HepG2 (cell line): ENCODE measurements around the gene COL8A2. TPM values are rescaled to one million over a fixed set of nuclear protein-coding genes. Genes with fewer than 3 reads are reported as not detected.

Experiments
- ARHGAP35 ChIP-seq: sonication (generic); formaldehyde crosslinking; IDR thresholded peaks from 2 replicates; pipeline ENCODE4 v1.9.0; 2022; ENCODE audit warnings: mild to moderate bottlenecking, inconsistent platforms, moderate library complexity, missing genetic modification reagents, borderline replicate concordance
- DMAP1 ChIP-seq: IDR thresholded peaks from 2 replicates; pipeline ENCODE4 v1.6.1; 2016
- GATA4 ChIP-seq: sonication (generic); IDR thresholded peaks from 2 replicates; pipeline ENCODE4 v1.6.1; 2016; ENCODE audit warnings: antibody characterized with exemption, low read depth, borderline replicate concordance
- GLI4 ChIP-seq: sonication (generic); formaldehyde crosslinking; IDR thresholded peaks from 2 replicates; pipeline ENCODE4 v1.5.1; 2020; ENCODE audit warnings: missing genetic modification reagents, mild to moderate bottlenecking, moderate library complexity, borderline replicate concordance
- MAX ChIP-seq: IDR thresholded peaks from 2 replicates; pipeline ENCODE4 v1.6.1; 2012; ENCODE audit warnings: inconsistent platforms
- MLLT10 ChIP-seq: sonication (generic); formaldehyde crosslinking; IDR thresholded peaks from 2 replicates; pipeline ENCODE4 v1.4.0; 2020; ENCODE audit warnings: missing genetic modification reagents
- MXD1 ChIP-seq: sonication (generic); formaldehyde crosslinking; IDR thresholded peaks from 2 replicates; pipeline ENCODE4 v1.4.0; 2020; ENCODE audit warnings: mild to moderate bottlenecking, missing genetic modification reagents
- NCOA1 ChIP-seq: sonication (generic); formaldehyde crosslinking; IDR thresholded peaks from 2 replicates; pipeline ENCODE4 v1.9.0; 2021; ENCODE audit warnings: missing genetic modification reagents
- PPARG ChIP-seq: conservative IDR thresholded peaks from 2 replicates; pipeline ENCODE4 v1.6.1; 2016; ENCODE audit warnings: missing biosample characterization, missing genetic modification reagents
- STAG1 ChIP-seq: sonication (generic); formaldehyde crosslinking; IDR thresholded peaks from 2 replicates; pipeline ENCODE4 v1.4.0; 2020; ENCODE audit warnings: missing genetic modification reagents
- TBX3 ChIP-seq: fragments of 450-650 bp; IDR thresholded peaks from 2 replicates; pipeline ENCODE4 v1.6.1; 2017; ENCODE audit warnings: antibody characterized with exemption, mild to moderate bottlenecking, inconsistent platforms, borderline replicate concordance
- TRAFD1 ChIP-seq: sonication (generic); formaldehyde crosslinking; IDR thresholded peaks from 2 replicates; pipeline ENCODE4 v1.5.1; 2020; ENCODE audit warnings: missing genetic modification reagents, mild to moderate bottlenecking, borderline replicate concordance
- TRIM22 ChIP-seq: fragments of 450-650 bp; IDR thresholded peaks from 2 replicates; pipeline ENCODE4 v1.6.1; 2017
- XRCC5 ChIP-seq: fragments of 200-400 bp; formaldehyde crosslinking; optimal IDR thresholded peaks from 2 replicates; pipeline ENCODE3; 2017; ENCODE audit warnings: mild to moderate bottlenecking, low read length
- ZBTB10 ChIP-seq: sonication (generic); formaldehyde crosslinking; IDR thresholded peaks from 2 replicates; pipeline ENCODE4 v1.4.0; 2020; ENCODE audit warnings: missing genetic modification reagents, borderline replicate concordance
- ZFX ChIP-seq: sonication (generic); formaldehyde crosslinking; IDR thresholded peaks from 2 replicates; pipeline ENCODE4 v1.4.0; 2020; ENCODE audit warnings: mild to moderate bottlenecking, low read depth, missing genetic modification reagents, moderate library complexity
- ZNF143 ChIP-seq: sonication (generic); formaldehyde crosslinking; IDR thresholded peaks from 2 replicates; pipeline ENCODE4 v1.4.0; 2020; ENCODE audit warnings: missing genetic modification reagents
- ZNF205 ChIP-seq: IDR thresholded peaks from 2 replicates; pipeline ENCODE4 v1.6.1; 2018; ENCODE audit warnings: missing biosample characterization, missing genetic modification reagents
- ZNF207 ChIP-seq: fragments of 450-650 bp; IDR thresholded peaks from 2 replicates; pipeline ENCODE4 v1.6.1; 2016; ENCODE audit warnings: antibody characterized with exemption, borderline replicate concordance
- ZNF367 ChIP-seq: sonication (generic); formaldehyde crosslinking; IDR thresholded peaks from 2 replicates; pipeline ENCODE4 v1.4.0; 2020; ENCODE audit warnings: missing genetic modification reagents, borderline replicate concordance
- ZNF614 ChIP-seq: IDR thresholded peaks from 2 replicates; pipeline ENCODE4 v1.6.1; 2018; ENCODE audit warnings: missing biosample characterization, missing genetic modification reagents, inconsistent platforms, borderline replicate concordance
- ZNF713 ChIP-seq: sonication (generic); formaldehyde crosslinking; IDR thresholded peaks from 2 replicates; pipeline ENCODE4 v1.4.0; 2020; ENCODE audit warnings: mild to moderate bottlenecking, missing genetic modification reagents
- ZNF724P ChIP-seq: sonication (generic); formaldehyde crosslinking; IDR thresholded peaks from 2 replicates; pipeline ENCODE4 v1.8.0; 2022; ENCODE audit warnings: missing genetic modification reagents, borderline replicate concordance
- ZSCAN12 ChIP-seq: sonication (generic); formaldehyde crosslinking; IDR thresholded peaks from 2 replicates; pipeline ENCODE4 v1.9.0; 2021; ENCODE audit warnings: mild to moderate bottlenecking, missing genetic modification reagents
- polyA plus RNA-seq, 8 experiments: library from polyadenylated mRNA; depleted of rRNA in 3 of 8; stranded (reverse) in 7 of 8; unstranded in 1 of 8; fragments of >200 nt; fragmentation: Illumina TruSeq in 4 of 8; extraction: Trizol in 4 of 8; gene quantifications; 2 replicates each; pipeline versions ENCODE4 v1.2.1 to v1.2.3, GENCODE V29; 2011 to 2016; ENCODE audit warnings: low read depth in 4 of 8, missing spikeins in 1 of 8, mixed read lengths in 1 of 8; ENCODE audit not compliant: insufficient read depth in 1 of 8
- total RNA-seq, 5 experiments: library from RNA; depleted of rRNA; stranded (reverse); fragments of >200 nt; fragmentation: Illumina TruSeq; extraction: Trizol; gene quantifications; 2 replicates each; pipeline ENCODE4 v1.2.3, GENCODE V29; 2016; ENCODE audit warnings: low read depth in 1 of 5

Gene COL8A2
- total and polyA plus RNA-seq, 2 of the 13 experiments (the other 11 are each of a cell fraction or from before 2014, with no cell fraction given), result 0.13 to 0.24 TPM

GRCh38 chr1:36088577-36089392 is 36.2 kb downstream of the COL8A2 start, which contains the start of gene ADPRS (continued):
- no peak for TF ChIP-seq TBX3
- TF ChIP-seq MAX, result peak; percentile 91
- peak; percentile 83 for TF ChIP-seq ZNF143 (CRISPR knock-in tag)
- TF ChIP-seq XRCC5, result peak; percentile 98
- TF ChIP-seq ZNF367, result no peak
- TF ChIP-seq STAG1 (CRISPR knock-in tag), result peak; percentile 36
- no peak for TF ChIP-seq TRIM22
- TF ChIP-seq ZBTB10 (CRISPR knock-in tag), result peak; percentile 38; the same call in 1 of the 2 replicates
- peak; percentile 76; the same call in 1 of the 2 replicates for TF ChIP-seq ZSCAN12
- peak; percentile 69 for TF ChIP-seq GATA4
- no peak for TF ChIP-seq MXD1 (CRISPR knock-in tag)
- peak; percentile 95 for TF ChIP-seq ZFX
- peak; percentile 90 for TF ChIP-seq NCOA1
- TF ChIP-seq ZNF614 (CRISPR knock-in tag), result peak; percentile 93; the same call in 1 of the 2 replicates
- TF ChIP-seq ZNF724P (CRISPR knock-in tag), result peak; percentile 65; the same call in 1 of the 2 replicates
- TF ChIP-seq TRAFD1 (CRISPR knock-in tag), result no peak
- peak; percentile 89 for TF ChIP-seq DMAP1 (CRISPR knock-in tag)
- TF ChIP-seq ZNF207, result no peak
- TF ChIP-seq ZNF205 (CRISPR knock-in tag), result peak; percentile 97
- TF ChIP-seq PPARG (CRISPR knock-in tag), result peak; percentile 58; the same call in 1 of the 2 replicates
- no peak for TF ChIP-seq GLI4 (CRISPR knock-in tag)
- peak; percentile 36; the same call in 1 of the 2 replicates for TF ChIP-seq ARHGAP35 (CRISPR knock-in tag)
- TF ChIP-seq ZNF713 (CRISPR knock-in tag), result peak; percentile 99
- TF ChIP-seq MLLT10 (CRISPR knock-in tag), result no peak
